ENCODE measurements around the gene OPN4. TPM values are rescaled to one million over a fixed set of nuclear protein-coding genes. Genes with fewer than 3 reads are reported as not detected.

The OPN4 gene
- total RNA-seq, 1 donor from 2014 or later: not detected

GRCh38 chr10:86657396-86658011 lies 3.2 kb downstream of the OPN4 start:
- FAIRE-seq (no peak), DNase-seq (ENCODE audit: low read depth) (no peak)
- Histone ChIP-seq H3K4me3 (ENCODE audit: insufficient read depth, low read depth, low read length) (no peak overlapping the region), H3K4me2 (ENCODE audit: low read length) (no peak overlapping the region), H4K20me1 (ENCODE audit: insufficient read depth, low read length) (no peaks in the 10 kb centered on the region), H3K27ac (ENCODE audit: low read depth, low read length) (no peak overlapping the region), H3K4me1 (ENCODE audit: insufficient read depth, low read length) (peaks cover 10% of the 10 kb centered on the region), H3K79me2 (ENCODE audit: insufficient read depth, low read length) (no peaks in the 10 kb centered on the region), H3K9me3 (ENCODE audit: insufficient read depth, low read depth, low read length) (no peaks in the 10 kb centered on the region), H3K27me3 (ENCODE audit: insufficient read depth, low read length) (no peaks in the 10 kb centered on the region), H3K36me3 (ENCODE audit: insufficient read depth, low read length) (no peaks in the 10 kb centered on the region), H2AFZ (ENCODE audit: low read depth, low read length) (no peak overlapping the region), H3K9ac (ENCODE audit: low read length) (no peak overlapping the region)
- no peak for TF ChIP-seq EZH2 (IDR thresholded peaks at IDR 0.05; ENCODE audit: insufficient read depth, low read length)
- TF ChIP-seq CTCF (IDR thresholded peaks at IDR 0.05; ENCODE audit: insufficient read depth, low read depth, low read length): no peak
- H3K36me3 Mint-ChIP-seq (ENCODE audit: low read depth, unreplicated experiment): peaks cover 4% of the 10 kb centered on the region
- H3K4me1 Mint-ChIP-seq (ENCODE audit: low read depth, unreplicated experiment): peaks cover 3% of the 10 kb centered on the region
- no peak overlapping the region for H3K4me3 Mint-ChIP-seq (ENCODE audit: unreplicated experiment)
- peaks cover 2% of the 10 kb centered on the region for H3K9me3 Mint-ChIP-seq (ENCODE audit: unreplicated experiment)
- H3K27me3 Mint-ChIP-seq (ENCODE audit: low read depth, unreplicated experiment): peaks cover 22% of the 10 kb centered on the region
- H3K27ac Mint-ChIP-seq (ENCODE audit: unreplicated experiment): peak overlapping the region; percentile 64

- Histone ChIP-seq H3K27me3 (ENCODE audit: insufficient read depth, low read length) (no peaks in the 10 kb centered on the region), H3K4me1 (ENCODE audit: insufficient read depth, low read length) (peaks cover 7% of the 10 kb centered on the region), H4K20me1 (ENCODE audit: insufficient read depth, low read length) (no peaks in the 10 kb centered on the region), H3K79me2 (ENCODE audit: insufficient read depth, low read length) (no peaks in the 10 kb centered on the region), H2AFZ (ENCODE audit: low read depth, low read length) (no peak overlapping the region), H3K36me3 (ENCODE audit: insufficient read depth, low read length) (no peaks in the 10 kb centered on the region), H3K9me3 (ENCODE audit: insufficient read depth, low read depth, low read length) (no peaks in the 10 kb centered on the region), H3K4me2 (ENCODE audit: low read length) (no peak overlapping the region), H3K27ac (ENCODE audit: low read depth, low read length) (no peak overlapping the region), H3K4me3 (ENCODE audit: insufficient read depth, low read depth, low read length) (no peak overlapping the region), H3K9ac (ENCODE audit: low read length) (no peak overlapping the region)
- peaks cover 2% of the 10 kb centered on the region for H3K9me3 Mint-ChIP-seq (ENCODE audit: unreplicated experiment)
- peaks cover 22% of the 10 kb centered on the region for H3K27me3 Mint-ChIP-seq (ENCODE audit: low read depth, unreplicated experiment)
- DNase-seq (ENCODE audit: low read depth) (no peak), FAIRE-seq (no peak)
- no peak overlapping the region for H3K27ac Mint-ChIP-seq (ENCODE audit: unreplicated experiment)
- H3K4me3 Mint-ChIP-seq (ENCODE audit: unreplicated experiment): no peak overlapping the region
- peaks cover 3% of the 10 kb centered on the region for H3K4me1 Mint-ChIP-seq (ENCODE audit: low read depth, unreplicated experiment)
- peaks cover 4% of the 10 kb centered on the region for H3K36me3 Mint-ChIP-seq (ENCODE audit: low read depth, unreplicated experiment)
- TF ChIP-seq EZH2 (IDR thresholded peaks at IDR 0.05; ENCODE audit: insufficient read depth, low read length) (no peak), CTCF (IDR thresholded peaks at IDR 0.05; ENCODE audit: insufficient read depth, low read depth, low read length) (no peak)
These were observed 4.0 kb downstream of the OPN4 start for GRCh38 chr10:86658261-86658741.

GRCh38 chr10:86658751-86659150 lies 4.4 kb downstream of the OPN4 start:
- H3K36me3 ChIP-seq (ENCODE audit: insufficient read depth, low read length): no peaks in the 10 kb centered on the region
- peaks cover 22% of the 10 kb centered on the region for H3K27me3 Mint-ChIP-seq (ENCODE audit: low read depth, unreplicated experiment)
- H3K27ac Mint-ChIP-seq (ENCODE audit: unreplicated experiment): peak overlapping the region; percentile 47
- no peak overlapping the region for H3K4me2 ChIP-seq (ENCODE audit: low read length)
- FAIRE-seq (no peak), DNase-seq (ENCODE audit: low read depth) (no peak)
- no peaks in the 10 kb centered on the region for H3K27me3 ChIP-seq (ENCODE audit: insufficient read depth, low read length)
- H3K9me3 ChIP-seq (ENCODE audit: insufficient read depth, low read depth, low read length): no peaks in the 10 kb centered on the region
- H3K4me1 Mint-ChIP-seq (ENCODE audit: low read depth, unreplicated experiment): peaks cover 3% of the 10 kb centered on the region
- no peak overlapping the region for H2AFZ ChIP-seq (ENCODE audit: low read depth, low read length)
- peaks cover 7% of the 10 kb centered on the region for H3K4me1 ChIP-seq (ENCODE audit: insufficient read depth, low read length)
- TF ChIP-seq EZH2 (IDR thresholded peaks at IDR 0.05; ENCODE audit: insufficient read depth, low read length) (no peak), CTCF (IDR thresholded peaks at IDR 0.05; ENCODE audit: insufficient read depth, low read depth, low read length) (no peak)
- no peak overlapping the region for H3K9ac ChIP-seq (ENCODE audit: low read length)
- H3K4me3 Mint-ChIP-seq (ENCODE audit: unreplicated experiment): no peak overlapping the region
- H4K20me1 ChIP-seq (ENCODE audit: insufficient read depth, low read length): no peaks in the 10 kb centered on the region
- H3K9me3 Mint-ChIP-seq (ENCODE audit: unreplicated experiment): peaks cover 2% of the 10 kb centered on the region
- H3K36me3 Mint-ChIP-seq (ENCODE audit: low read depth, unreplicated experiment): peaks cover 4% of the 10 kb centered on the region
- no peak overlapping the region for H3K4me3 ChIP-seq (ENCODE audit: insufficient read depth, low read depth, low read length)
- H3K79me2 ChIP-seq (ENCODE audit: insufficient read depth, low read length): no peaks in the 10 kb centered on the region
- H3K27ac ChIP-seq (ENCODE audit: low read depth, low read length): no peak overlapping the region

All from astrocyte (in vitro differentiated cells and primary cell).